HEK293 (cell line): Measurements from ENCODE around the gene KCNAB1.

Experiments used
- CTCF ChIP-seq: fragments of 450-650 bp; formaldehyde crosslinking; IDR thresholded peaks from 2 replicates; pipeline ENCODE4 v1.5.1; 2016; ENCODE audit warnings: missing biosample characterization, missing genetic modification characterization
- PRDM1 ChIP-seq: fragments of 450-650 bp; formaldehyde crosslinking; IDR thresholded peaks from 2 replicates; pipeline ENCODE4; 2016; ENCODE audit warnings: missing biosample characterization, missing genetic modification characterization
- SP2 ChIP-seq: fragments of 450-650 bp; formaldehyde crosslinking; IDR thresholded peaks from 2 replicates; pipeline ENCODE4 v1.5.1; 2016; ENCODE audit warnings: missing biosample characterization, missing genetic modification characterization
- ZNF114 ChIP-seq: fragments of 450-650 bp; formaldehyde crosslinking; IDR thresholded peaks from 2 replicates; pipeline ENCODE4 v1.5.0; 2017; ENCODE audit warnings: missing biosample characterization, missing genetic modification characterization
- ZNF26 ChIP-seq: fragments of 450-650 bp; formaldehyde crosslinking; IDR thresholded peaks from 2 replicates; pipeline ENCODE4 v1.5.1; 2016; ENCODE audit warnings: missing biosample characterization, missing genetic modification characterization
- ZNF335 ChIP-seq: fragments of 450-650 bp; formaldehyde crosslinking; conservative IDR thresholded peaks from 2 replicates; pipeline ENCODE4 v1.5.1; 2016; ENCODE audit warnings: missing biosample characterization, missing genetic modification characterization
- ZNF350 ChIP-seq: fragments of 450-650 bp; formaldehyde crosslinking; IDR thresholded peaks from 2 replicates; pipeline ENCODE4 v1.5.0; 2017; ENCODE audit warnings: missing biosample characterization, mild to moderate bottlenecking, missing genetic modification characterization
- ZNF37A ChIP-seq: fragments of 450-650 bp; IDR thresholded peaks from 2 replicates; pipeline ENCODE4 v1.5.1; 2018; ENCODE audit warnings: missing biosample characterization, missing genetic modification characterization
- ZNF530 ChIP-seq: fragments of 450-650 bp; formaldehyde crosslinking; IDR thresholded peaks from 2 replicates; pipeline ENCODE4 v1.5.1; 2016; ENCODE audit warnings: low read depth, missing biosample characterization, missing genetic modification characterization
- ZNF660 ChIP-seq: fragments of 450-650 bp; IDR thresholded peaks from 2 replicates; pipeline ENCODE4 v1.5.1; 2018; ENCODE audit warnings: missing biosample characterization, mild to moderate bottlenecking, missing genetic modification characterization

GRCh38 chr3:156206157-156206556 lies 85.8 kb downstream of the KCNAB1 start:
- TF ChIP-seq ZNF37A (tag by site-specific recombination) (no peak), ZNF530 (tag by site-specific recombination) (no peak), ZNF114 (no peak), CTCF (tag by site-specific recombination) (no peak), SP2 (tag by site-specific recombination) (no peak), ZNF26 (tag by site-specific recombination) (no peak), ZNF335 (tag by site-specific recombination) (no peak), PRDM1 (tag by site-specific recombination) (no peak), ZNF350 (tag by site-specific recombination) (no peak), ZNF660 (tag by site-specific recombination) (no peak)
